ENCODE results near the gene FAM180A. TPM values are rescaled to one million over a fixed set of nuclear protein-coding genes. Genes with fewer than 3 reads are reported as not detected.

Gene FAM180A
- total and polyA plus RNA-seq, 2 of the 8 experiments (the other 6 are each of a cell fraction or from before 2014, with no cell fraction given) = not detected

GRCh38 chr7:135713836-135714470, 34.7 kb downstream of the FAM180A start:
- peaks cover 0 to 5% of the 10 kb centered on the region in 2 experiments for H4K20me1 ChIP-seq (replicated peaks in 1 of 2; ENCODE audit: control insufficient read depth in 1 of 2, insufficient read depth in 2 of 2, low read length in 2 of 2)
- no peak overlapping the region for H3K23ac ChIP-seq (ENCODE audit: insufficient read length)
- H3K79me2 ChIP-seq (ENCODE audit: control insufficient read depth in 1 of 2, insufficient read depth in 2 of 2, low read length in 2 of 2) = no peaks in the 10 kb centered on the region
- CTCF ChIA-PET (ENCODE audit: partially characterized antibody) = interaction anchor here (0.9 to 14.4 kb wide), 11 partner anchors 8 to 87 kb away, joined by 3 to 133 read pairs (median 4); partner anchors contain the start of gene SLC13A4
- no peak overlapping the region for H4K5ac ChIP-seq (ENCODE audit: insufficient read length, low read depth, low read length)
- H3K4ac ChIP-seq (replicated peaks; ENCODE audit: insufficient read length, low read depth, low read length) = no peak overlapping the region
- no peaks in the 10 kb centered on the region for H3K27me3 ChIP-seq (replicated peaks in 1 of 4; ENCODE audit: control insufficient read depth in 3 of 4, extremely low read depth in 1 of 4, insufficient read depth in 3 of 4, low read length in 3 of 4)
- H3K79me1 ChIP-seq (ENCODE audit: low read depth, low read length) = no peaks in the 10 kb centered on the region
- TF ChIP-seq PHF8 (conservative IDR thresholded peaks at IDR 0.05; ENCODE audit: low read depth, low read length) (no peak), CTCF (IDR thresholded peaks at IDR 0.05; ENCODE audit: control extremely low read depth in 1 of 3, insufficient read depth in 1 of 3, low read depth in 1 of 3, low read length in 3 of 3) (no peak)
- WGBS, 2 experiments (ENCODE audit: extremely low coverage in 1 of 2, insufficient coverage in 1 of 2, insufficient read length in 1 of 2, insufficient replicate concordance in 2 of 2, low coverage in 1 of 2, low lambda C conversion rate in 2 of 2, missing lambda C conversion rate in 1 of 2) = 93% methylated on average over 4 of the region's 4 CpGs; no CpG with 5 or more reads in 1 of the 2 experiments
- H2BK15ac ChIP-seq (ENCODE audit: low read length) = no peak overlapping the region
- H4K91ac ChIP-seq (replicated peaks; ENCODE audit: insufficient read length, low read length) = no peak overlapping the region
- no peak overlapping the region for H2AFZ ChIP-seq (ENCODE audit: low read length)
- no peak overlapping the region for H2BK20ac ChIP-seq (ENCODE audit: low read length)
- no peak overlapping the region for H3K56ac ChIP-seq (replicated peaks; ENCODE audit: insufficient read length, low read depth, low read length)
- H3K9ac ChIP-seq (replicated peaks in 1 of 4; ENCODE audit: extremely low read depth in 1 of 4, low read depth in 3 of 4, low read length in 3 of 4) = no peak overlapping the region
- H3K4me3 ChIP-seq (ENCODE audit: extremely low read depth in 1 of 4, insufficient read depth in 2 of 4, low read depth in 3 of 4, low read length in 4 of 4) = no peak overlapping the region
- DNase-seq (ENCODE audit: low read depth in 1 of 2, low spot score in 2 of 2) (no peak), FAIRE-seq (no peak)
- H2AK5ac ChIP-seq (ENCODE audit: low read depth, low read length) = no peak overlapping the region
- no peak overlapping the region for H3K27ac ChIP-seq (ENCODE audit: low read depth, low read length)
- no peak overlapping the region for H3K18ac ChIP-seq (ENCODE audit: extremely low read depth, low read length)
- peak overlapping the region; percentile 26; the same call in 1 of the 2 replicates for H2BK5ac ChIP-seq (ENCODE audit: low read depth, low read length)
- peaks cover 6% of the 10 kb centered on the region; the same call in 1 of the 2 replicates for H3K23me2 ChIP-seq (ENCODE audit: low read depth, low read length)
- no peak overlapping the region for H3K14ac ChIP-seq (ENCODE audit: insufficient read length)
- no peaks in the 10 kb centered on the region for H3K36me3 ChIP-seq (ENCODE audit: control insufficient read depth in 2 of 4, insufficient read depth in 4 of 4, low read length in 3 of 4)
- H2BK12ac ChIP-seq (ENCODE audit: low read depth, low read length) = no peak overlapping the region; the same call in 1 of the 2 replicates
- H3K4me2 ChIP-seq (ENCODE audit: insufficient read depth in 1 of 2, low read depth in 2 of 2, low read length in 2 of 2) = no peak overlapping the region
- H4K8ac ChIP-seq (ENCODE audit: extremely low read depth, insufficient read depth, low read length) = 0 out of 2 replicates have a peak overlapping the region, but pooled peaks have one; percentile 25
- H3K9me3 ChIP-seq (ENCODE audit: insufficient read depth in 2 of 2, low read depth in 1 of 2, low read length in 1 of 2) = no peaks in the 10 kb centered on the region
- POLR2A ChIA-PET (ENCODE audit: partially characterized antibody) = interaction anchor here (1.2 kb wide), 1 partner anchor 9 kb away, joined by 4 read pairs; no protein-coding TSS in a partner anchor
- H3K4me1 ChIP-seq (replicated peaks in 1 of 4; ENCODE audit: control insufficient read depth in 3 of 4, insufficient read depth in 4 of 4, low read length in 3 of 4) = peaks cover 0 to 4% (median 2%) of the 10 kb centered on the region in 4 experiments; a peak in 1 of 7 replicates
- no peak overlapping the region for H2BK120ac ChIP-seq (replicated peaks; ENCODE audit: low read depth, low read length)
